Neural cell (in vitro differentiated cells): ENCODE data around the gene BHLHA15. TPM values are rescaled to one million over a fixed set of nuclear protein-coding genes. Genes with fewer than 3 reads are reported as not detected.

Experiments
- H2AFZ ChIP-seq: fragments of 200-600, 300-800 bp; sonication (generic), shearing (Covaris generic); 2 replicates; pipeline ENCODE4 v1.6.0; 2014; ENCODE audit warnings: low read depth, mild to moderate bottlenecking, antibody characterized with exemption, low read length, moderate library complexity
- H3F3A ChIP-seq: fragments of 200-600 bp; shearing (Covaris generic); 2 replicates; pipeline ENCODE4 v1.6.1; 2016; ENCODE audit warnings: mild to moderate bottlenecking, moderate library complexity, mixed read lengths, antibody characterized with exemption, low read length; ENCODE audit not compliant: insufficient read depth, poor library complexity, severe bottlenecking
- H3K27ac ChIP-seq: fragments of 200-600, 300-800 bp; sonication (generic), shearing (Covaris generic); 2 replicates; pipeline ENCODE4 v1.5.1; 2014; ENCODE audit warnings: mild to moderate bottlenecking, low read length, moderate library complexity
- H3K27me3 ChIP-seq: fragments of 300-800, 200-600 bp; sonication (generic), shearing (Covaris generic); 2 replicates; pipeline ENCODE4 v1.6.0; 2014; ENCODE audit warnings: mild to moderate bottlenecking, low read depth, low read length, moderate library complexity; ENCODE audit not compliant: insufficient read depth
- H3K36me3 ChIP-seq: fragments of 300-800, 200-600 bp; sonication (generic), shearing (Covaris generic); 2 replicates; pipeline ENCODE4 v1.5.1; 2014; ENCODE audit warnings: mild to moderate bottlenecking, antibody characterized with exemption, low read length, moderate library complexity; ENCODE audit not compliant: insufficient read depth
- H3K4me2 ChIP-seq: fragments of 300-800, 200-600 bp; sonication (generic), shearing (Covaris generic); 2 replicates; pipeline ENCODE4 v1.6.0; 2014; ENCODE audit warnings: mild to moderate bottlenecking, low read length
- H3K4me3 ChIP-seq: fragments of 300-800, 200-600 bp; sonication (generic), shearing (Covaris generic); 2 replicates; pipeline ENCODE4 v1.5.1; 2014; ENCODE audit warnings: mild to moderate bottlenecking, low read length, moderate library complexity
- H3K79me2 ChIP-seq: fragments of 200-600 bp; shearing (Covaris generic); replicated peaks from 2 replicates; pipeline ENCODE4 v1.6.0; 2014; ENCODE audit warnings: mild to moderate bottlenecking, low read length, moderate library complexity; ENCODE audit not compliant: insufficient read depth
- H3K9ac ChIP-seq: fragments of 300-800, 200-600 bp; sonication (generic), shearing (Covaris generic); 2 replicates; pipeline ENCODE4 v1.6.1; 2016; ENCODE audit warnings: mild to moderate bottlenecking, low read length, mixed read lengths
- H3K9me2 ChIP-seq: fragments of 200-600 bp; shearing (Covaris generic); 2 replicates; pipeline ENCODE4 v1.6.1; 2016; ENCODE audit warnings: mild to moderate bottlenecking, low read length, mixed read lengths; ENCODE audit not compliant: insufficient read depth
- H3K9me3 ChIP-seq: fragments of 200-600, 300-800 bp; sonication (generic), shearing (Covaris generic); 2 replicates; pipeline ENCODE4 v1.6.1; 2016; ENCODE audit warnings: mild to moderate bottlenecking, mixed run types, low read length, moderate library complexity, mixed read lengths
- H4K20me1 ChIP-seq: fragments of 200-600 bp; shearing (Covaris generic); 2 replicates; pipeline ENCODE4 v1.6.1; 2016; ENCODE audit warnings: mild to moderate bottlenecking, mixed run types; ENCODE audit not compliant: insufficient read depth
- EP300 ChIP-seq: fragments of 450-650 bp; conservative IDR thresholded peaks from 2 replicates; pipeline ENCODE4 v1.6.1; 2014; ENCODE audit warnings: antibody characterized with exemption, mild to moderate bottlenecking, moderate library complexity; ENCODE audit not compliant: poor library complexity, severe bottlenecking
- EZH2 ChIP-seq: fragments of 200-600, 300-800 bp; shearing (Covaris generic), sonication (generic); IDR thresholded peaks from 2 replicates; pipeline ENCODE4 v1.6.1; 2014; ENCODE audit warnings: antibody characterized with exemption, low read length, borderline replicate concordance, mild to moderate bottlenecking; ENCODE audit not compliant: insufficient read depth, poor library complexity, severe bottlenecking
- MXI1 ChIP-seq: fragments of 450-650 bp; conservative IDR thresholded peaks from 2 replicates; pipeline ENCODE4 v1.6.1; 2014; ENCODE audit warnings: antibody characterized with exemption, mild to moderate bottlenecking; ENCODE audit not compliant: poor library complexity, severe bottlenecking
- POLR2AphosphoS5 ChIP-seq: IDR thresholded peaks from 2 replicates; pipeline ENCODE4 v1.6.1; 2012
- RAD21 ChIP-seq: fragments of 450-650 bp; conservative IDR thresholded peaks from 2 replicates; pipeline ENCODE4 v1.6.1; 2014; ENCODE audit warnings: antibody characterized with exemption, mild to moderate bottlenecking, moderate library complexity
- REST ChIP-seq: IDR thresholded peaks from 2 replicates; pipeline ENCODE4 v1.6.1; 2012; ENCODE audit warnings: borderline replicate concordance
- SMC3 ChIP-seq: fragments of 450-650 bp; conservative IDR thresholded peaks from 2 replicates; pipeline ENCODE4 v1.6.1; 2014; ENCODE audit warnings: antibody characterized with exemption, mild to moderate bottlenecking, moderate library complexity; ENCODE audit not compliant: poor library complexity
- TAF1 ChIP-seq: IDR thresholded peaks from 2 replicates; pipeline ENCODE4 v1.6.1; 2012; ENCODE audit warnings: low read depth
- polyA plus RNA-seq: library from polyadenylated mRNA; depleted of rRNA; stranded (reverse); fragments of >200 nt; gene quantifications from 2 replicates; pipeline ENCODE4 v1.2.3, GENCODE V29; 2014
- TF ChIP-seq, protein P1 (sequence below): fragments of 450-650 bp; IDR thresholded peaks from 2 replicates; pipeline ENCODE4 v1.5.1; 2014; ENCODE audit warnings: antibody characterized with exemption, mild to moderate bottlenecking, moderate library complexity; ENCODE audit not compliant: poor library complexity, severe bottlenecking

The BHLHA15 gene
- polyA plus RNA-seq, 1 donor from 2014 or later = not detected

GRCh38 chr7:98196706-98197605 lies 14.3 kb upstream of the BHLHA15 start:
- TF ChIP-seq RAD21 = no peak
- no peak for TF ChIP-seq EZH2
- TF ChIP-seq EP300 = no peak
- no peak for TF ChIP-seq MXI1
- TF ChIP-seq TAF1 = no peak
- no peak for TF ChIP-seq POLR2AphosphoS5
- TF ChIP-seq REST = no peak
- TF ChIP-seq SMC3 = no peak
- TF ChIP-seq, protein P1, sequence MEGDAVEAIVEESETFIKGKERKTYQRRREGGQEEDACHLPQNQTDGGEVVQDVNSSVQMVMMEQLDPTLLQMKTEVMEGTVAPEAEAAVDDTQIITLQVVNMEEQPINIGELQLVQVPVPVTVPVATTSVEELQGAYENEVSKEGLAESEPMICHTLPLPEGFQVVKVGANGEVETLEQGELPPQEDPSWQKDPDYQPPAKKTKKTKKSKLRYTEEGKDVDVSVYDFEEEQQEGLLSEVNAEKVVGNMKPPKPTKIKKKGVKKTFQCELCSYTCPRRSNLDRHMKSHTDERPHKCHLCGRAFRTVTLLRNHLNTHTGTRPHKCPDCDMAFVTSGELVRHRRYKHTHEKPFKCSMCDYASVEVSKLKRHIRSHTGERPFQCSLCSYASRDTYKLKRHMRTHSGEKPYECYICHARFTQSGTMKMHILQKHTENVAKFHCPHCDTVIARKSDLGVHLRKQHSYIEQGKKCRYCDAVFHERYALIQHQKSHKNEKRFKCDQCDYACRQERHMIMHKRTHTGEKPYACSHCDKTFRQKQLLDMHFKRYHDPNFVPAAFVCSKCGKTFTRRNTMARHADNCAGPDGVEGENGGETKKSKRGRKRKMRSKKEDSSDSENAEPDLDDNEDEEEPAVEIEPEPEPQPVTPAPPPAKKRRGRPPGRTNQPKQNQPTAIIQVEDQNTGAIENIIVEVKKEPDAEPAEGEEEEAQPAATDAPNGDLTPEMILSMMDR = no peak
- Histone ChIP-seq H3F3A (no peaks in the 10 kb centered on the region), H3K36me3 (no peaks in the 10 kb centered on the region), H3K9me3 (no peaks in the 10 kb centered on the region), H3K79me2 (no peaks in the 10 kb centered on the region), H2AFZ (no peak overlapping the region), H3K27ac (no peak overlapping the region), H3K27me3 (no peaks in the 10 kb centered on the region), H3K4me2 (no peak overlapping the region), H3K9ac (no peak overlapping the region), H4K20me1 (no peaks in the 10 kb centered on the region), H3K4me3 (no peak overlapping the region), H3K9me2 (no peaks in the 10 kb centered on the region)

- Histone ChIP-seq H3K4me2 (no peak overlapping the region), H3K9ac (no peak overlapping the region)
Observed at GRCh38 chr7:98199131-98199530, 12.1 kb upstream of the BHLHA15 start.

More at GRCh38 chr7:98199131-98199530, 12.1 kb upstream of the BHLHA15 start:
- Histone ChIP-seq H3K79me2 (no peaks in the 10 kb centered on the region), H3K27me3 (no peaks in the 10 kb centered on the region), H3K27ac (no peak overlapping the region), H3F3A (no peaks in the 10 kb centered on the region), H3K9me3 (no peaks in the 10 kb centered on the region), H2AFZ (no peak overlapping the region), H3K4me3 (no peak overlapping the region), H3K36me3 (no peaks in the 10 kb centered on the region), H4K20me1 (no peaks in the 10 kb centered on the region), H3K9me2 (no peaks in the 10 kb centered on the region)
- no peak for TF ChIP-seq EZH2
- TF ChIP-seq, protein P1 = no peak
- no peak for TF ChIP-seq SMC3
- TF ChIP-seq MXI1 = no peak
- TF ChIP-seq RAD21 = no peak
- no peak for TF ChIP-seq TAF1
- TF ChIP-seq EP300 = no peak
- TF ChIP-seq POLR2AphosphoS5 = no peak
- TF ChIP-seq REST = no peak
